Measurements from ENCODE around the gene OR5AU1. TPM values are rescaled to one million over a fixed set of nuclear protein-coding genes. Genes with fewer than 3 reads are reported as not detected.
"Not testable (repeated sequence)": the region's sequence is repeated elsewhere in the genome, so short reads cannot be mapped to it uniquely, and the experiment has no call there.

The OR5AU1 gene
- total RNA-seq, 4 donors from 2014 or later, result not detected

DNA sequence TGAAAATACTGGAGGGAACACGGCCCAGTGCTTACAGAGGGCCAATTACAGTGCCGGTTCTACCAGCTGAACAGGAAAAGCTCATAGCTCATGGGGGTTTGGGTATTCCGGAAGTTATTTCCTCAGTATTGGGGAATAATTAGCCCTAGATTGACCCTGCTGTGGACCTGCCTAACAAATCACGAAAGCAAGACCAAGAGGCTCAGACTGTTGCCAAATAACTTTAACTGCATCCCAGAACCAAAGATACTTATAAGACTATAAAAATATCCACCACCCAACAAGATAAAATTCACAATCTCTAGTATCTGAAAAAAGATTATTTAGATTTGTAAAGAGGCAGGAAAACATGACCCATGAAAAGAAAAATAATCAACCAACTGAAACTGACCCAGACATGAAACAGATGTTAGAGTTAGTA lies 8.0 kb upstream of the OR5AU1 start:
- Histone ChIP-seq H3K36me3 (no peaks in the 10 kb centered on the region), H3K4me1 (no peaks in the 10 kb centered on the region), H3K27ac (no peak overlapping the region), H3K9me3 (no peaks in the 10 kb centered on the region), H3K4me3 (no peak overlapping the region), H3K27me3 (peaks cover 0 to 3% (median 0%) of the 10 kb centered on the region in 3 donors)
- ATAC-seq, result no peak
- no peak for TF ChIP-seq POLR2A (IDR thresholded peaks at IDR 0.05)
- TF ChIP-seq, protein P1, sequence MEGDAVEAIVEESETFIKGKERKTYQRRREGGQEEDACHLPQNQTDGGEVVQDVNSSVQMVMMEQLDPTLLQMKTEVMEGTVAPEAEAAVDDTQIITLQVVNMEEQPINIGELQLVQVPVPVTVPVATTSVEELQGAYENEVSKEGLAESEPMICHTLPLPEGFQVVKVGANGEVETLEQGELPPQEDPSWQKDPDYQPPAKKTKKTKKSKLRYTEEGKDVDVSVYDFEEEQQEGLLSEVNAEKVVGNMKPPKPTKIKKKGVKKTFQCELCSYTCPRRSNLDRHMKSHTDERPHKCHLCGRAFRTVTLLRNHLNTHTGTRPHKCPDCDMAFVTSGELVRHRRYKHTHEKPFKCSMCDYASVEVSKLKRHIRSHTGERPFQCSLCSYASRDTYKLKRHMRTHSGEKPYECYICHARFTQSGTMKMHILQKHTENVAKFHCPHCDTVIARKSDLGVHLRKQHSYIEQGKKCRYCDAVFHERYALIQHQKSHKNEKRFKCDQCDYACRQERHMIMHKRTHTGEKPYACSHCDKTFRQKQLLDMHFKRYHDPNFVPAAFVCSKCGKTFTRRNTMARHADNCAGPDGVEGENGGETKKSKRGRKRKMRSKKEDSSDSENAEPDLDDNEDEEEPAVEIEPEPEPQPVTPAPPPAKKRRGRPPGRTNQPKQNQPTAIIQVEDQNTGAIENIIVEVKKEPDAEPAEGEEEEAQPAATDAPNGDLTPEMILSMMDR (IDR thresholded peaks at IDR 0.05 in 4 of 5, conservative IDR thresholded peaks at IDR 0.05 in 1 of 5), result no peak
- no peak for DNase-seq
- intact Hi-C loops (cut with DNase I; ENCODE audit: low total_unique reads), result no loop called here
- in situ Hi-C loops (cut with MboI; ENCODE audit: low sequenced_read_pairs in 4 of 4), result no loop called here

DNA sequence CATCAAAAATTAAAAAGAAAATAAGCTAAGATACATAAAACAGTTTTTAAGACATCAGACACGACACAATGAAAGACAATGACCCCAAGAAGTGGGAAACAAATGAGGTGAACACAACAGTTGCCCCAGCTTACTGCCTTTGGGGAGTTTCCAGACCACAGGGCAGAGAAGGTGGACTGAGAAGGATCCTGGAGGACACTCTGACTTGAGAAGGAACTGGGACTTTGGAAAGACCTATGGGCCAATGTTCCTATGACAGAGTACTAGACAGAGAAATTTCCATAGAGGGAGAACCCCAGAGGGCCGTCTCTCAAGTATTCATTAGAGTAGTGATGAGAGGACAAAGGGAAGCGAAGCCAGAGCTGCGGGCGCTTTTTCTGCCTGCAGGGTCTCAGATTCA lies 6.2 kb upstream of the OR5AU1 start:
- H3K4me3 ChIP-seq, result no peak overlapping the region
- intact Hi-C loops (cut with DNase I; ENCODE audit: low total_unique reads) (no loop called here), in situ Hi-C loops (cut with MboI; ENCODE audit: low sequenced_read_pairs in 4 of 4) (no loop called here)
- no peaks in the 10 kb centered on the region for H3K27me3 ChIP-seq
- H3K36me3 ChIP-seq, result no peaks in the 10 kb centered on the region
- no peak overlapping the region for H3K27ac ChIP-seq
- H3K4me1 ChIP-seq, result no peaks in the 10 kb centered on the region
- TF ChIP-seq, protein P1 (IDR thresholded peaks at IDR 0.05 in 4 of 5, conservative IDR thresholded peaks at IDR 0.05 in 1 of 5), result no peak
- TF ChIP-seq POLR2A (IDR thresholded peaks at IDR 0.05), result no peak
- ATAC-seq (no peak), DNase-seq (no peak)
- H3K9me3 ChIP-seq, result no peaks in the 10 kb centered on the region

- intact Hi-C loops (cut with DNase I; ENCODE audit: low total_unique reads) (no loop called here), in situ Hi-C loops (cut with MboI; ENCODE audit: low sequenced_read_pairs in 4 of 4) (no loop called here)
- no peaks in the 10 kb centered on the region for H3K36me3 ChIP-seq
- TF ChIP-seq, protein P1 (IDR thresholded peaks at IDR 0.05 in 4 of 5, conservative IDR thresholded peaks at IDR 0.05 in 1 of 5), result no peak
- no peak for TF ChIP-seq POLR2A (IDR thresholded peaks at IDR 0.05)
- DNase-seq (no peak), ATAC-seq (no peak)
- H3K27me3 ChIP-seq, result no peaks in the 10 kb centered on the region
- H3K4me3 ChIP-seq, result no peak overlapping the region
- H3K4me1 ChIP-seq, result no peaks in the 10 kb centered on the region
- H3K27ac ChIP-seq, result no peak overlapping the region
- H3K9me3 ChIP-seq, result no peaks in the 10 kb centered on the region
Observed at GRCh38 chr14:21160061-21160610, 4.3 kb upstream of the OR5AU1 start.

DNA sequence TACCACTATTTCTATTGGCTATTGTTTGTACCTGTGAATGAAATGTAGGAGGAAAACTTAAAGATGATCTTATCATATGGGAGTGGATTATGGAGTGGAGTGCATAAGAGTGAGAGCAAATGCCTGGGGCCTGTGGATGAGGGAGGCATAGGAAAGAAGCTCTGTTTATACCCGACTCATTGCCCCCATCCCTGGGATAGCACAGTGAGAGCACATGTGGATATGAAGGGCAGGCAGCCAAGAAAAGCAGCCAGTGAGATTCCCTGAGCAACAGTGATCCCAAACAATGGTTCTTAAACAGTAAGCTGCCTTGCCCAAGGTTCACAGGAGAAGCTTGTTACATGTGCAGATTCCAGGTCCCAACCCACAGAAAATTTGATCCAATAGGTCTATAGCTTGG lies 2.3 kb upstream of the OR5AU1 start:
- intact Hi-C loops (cut with DNase I; ENCODE audit: low total_unique reads), result not testable (repeated sequence)

GRCh38 chr14:21149641-21150367 lies 6.1 kb downstream of the OR5AU1 start:
- Histone ChIP-seq H3K36me3 (no peaks in the 10 kb centered on the region), H3K4me1 (no peaks in the 10 kb centered on the region), H3K9me3 (no peaks in the 10 kb centered on the region), H3K27ac (no peak overlapping the region), H3K4me3 (no peak overlapping the region), H3K27me3 (no peaks in the 10 kb centered on the region)
- in situ Hi-C loops (cut with MboI; ENCODE audit: low sequenced_read_pairs in 4 of 4), result no loop called here
- TF ChIP-seq, protein P1 (IDR thresholded peaks at IDR 0.05 in 4 of 5, conservative IDR thresholded peaks at IDR 0.05 in 1 of 5), result no peak
- TF ChIP-seq POLR2A (IDR thresholded peaks at IDR 0.05), result no peak
- DNase-seq (no peak), ATAC-seq (no peak)
- intact Hi-C loops (cut with DNase I; ENCODE audit: low total_unique reads), result no loop called here

More for the DNA sequence above, 2.3 kb upstream of the OR5AU1 start:
- DNase-seq; H3K4me1 ChIP-seq; in situ Hi-C loops (cut with MboI; ENCODE audit: low sequenced_read_pairs in 4 of 4); ATAC-seq; H3K4me3 ChIP-seq; H3K9me3 ChIP-seq; H3K36me3 ChIP-seq; H3K27me3 ChIP-seq; H3K27ac ChIP-seq: not testable (repeated sequence)

All from gastrocnemius medialis (tissue), 4 donors.